Measurements from ENCODE around the gene SLC25A26. TPM values are rescaled to one million over a fixed set of nuclear protein-coding genes. Genes with fewer than 3 reads are reported as not detected.

Gene SLC25A26
- 24.8 and 42.9 TPM in 2 replicates for total RNA-seq (2014; rRNA removed; shearing (Covaris generic); ENCODE audit: low replicate concordance)

GRCh38 chr3:66220602-66221377 is at the start of gene SLC25A26:
Gene SLC25A26, plus strand, starts transcription at chr3:66221001. Its CDS starts 94 bp downstream, at chr3:66221095.
- peak; percentile 90 for DNase-seq (ENCODE audit: low read depth)
- in situ Hi-C loops (cut with HindIII; ENCODE audit: low pct_unique_long_range_greater_than_20kb, low sequenced_read_pairs): no loop called here

GRCh38 chr3:66172394-66172793 is 48.4 kb upstream of the SLC25A26 start:
- in situ Hi-C loops (cut with HindIII; ENCODE audit: low pct_unique_long_range_greater_than_20kb, low sequenced_read_pairs): no loop called here
- DNase-seq (ENCODE audit: low read depth): no peak

GRCh38 chr3:66177026-66177425 is 43.8 kb upstream of the SLC25A26 start:
- no peak for DNase-seq (ENCODE audit: low read depth)
- in situ Hi-C loops (cut with HindIII; ENCODE audit: low pct_unique_long_range_greater_than_20kb, low sequenced_read_pairs): no loop called here

GRCh38 chr3:66178206-66178605 is 42.6 kb upstream of the SLC25A26 start:
- no peak for DNase-seq (ENCODE audit: low read depth)
- in situ Hi-C loops (cut with HindIII; ENCODE audit: low pct_unique_long_range_greater_than_20kb, low sequenced_read_pairs): no loop called here

- in situ Hi-C loops (cut with HindIII; ENCODE audit: low pct_unique_long_range_greater_than_20kb, low sequenced_read_pairs): no loop called here
- no peak for DNase-seq (ENCODE audit: low read depth)
Measured at GRCh38 chr3:66179793-66180192, 41.0 kb upstream of the SLC25A26 start.

GRCh38 chr3:66181764-66182163 is 39.0 kb upstream of the SLC25A26 start:
- DNase-seq (ENCODE audit: low read depth): no peak
- in situ Hi-C loops (cut with HindIII; ENCODE audit: low pct_unique_long_range_greater_than_20kb, low sequenced_read_pairs): no loop called here

- in situ Hi-C loops (cut with HindIII; ENCODE audit: low pct_unique_long_range_greater_than_20kb, low sequenced_read_pairs): no loop called here
Measured at GRCh38 chr3:66182246-66182645, 38.6 kb upstream of the SLC25A26 start.

GRCh38 chr3:66186545-66186944 is 34.3 kb upstream of the SLC25A26 start:
- in situ Hi-C loops (cut with HindIII; ENCODE audit: low pct_unique_long_range_greater_than_20kb, low sequenced_read_pairs): no loop called here
- no peak for DNase-seq (ENCODE audit: low read depth)

More at GRCh38 chr3:66182246-66182645, 38.6 kb upstream of the SLC25A26 start:
- DNase-seq (ENCODE audit: low read depth): no peak

GRCh38 chr3:66195347-66195783 is 25.4 kb upstream of the SLC25A26 start:
- in situ Hi-C loops (cut with HindIII; ENCODE audit: low pct_unique_long_range_greater_than_20kb, low sequenced_read_pairs): no loop called here
- DNase-seq (ENCODE audit: low read depth): peak; percentile 52

- no peak for DNase-seq (ENCODE audit: low read depth)
- in situ Hi-C loops (cut with HindIII; ENCODE audit: low pct_unique_long_range_greater_than_20kb, low sequenced_read_pairs): no loop called here
Measured at GRCh38 chr3:66196633-66197032, 24.2 kb upstream of the SLC25A26 start.

GRCh38 chr3:66198437-66199088 is 22.2 kb upstream of the SLC25A26 start:
- in situ Hi-C loops (cut with HindIII; ENCODE audit: low pct_unique_long_range_greater_than_20kb, low sequenced_read_pairs): no loop called here
- no peak for DNase-seq (ENCODE audit: low read depth)

- no peak for DNase-seq (ENCODE audit: low read depth)
- in situ Hi-C loops (cut with HindIII; ENCODE audit: low pct_unique_long_range_greater_than_20kb, low sequenced_read_pairs): no loop called here
Measured at GRCh38 chr3:66199089-66199473, 21.7 kb upstream of the SLC25A26 start.

GRCh38 chr3:66200147-66200546 is 20.7 kb upstream of the SLC25A26 start:
- no peak for DNase-seq (ENCODE audit: low read depth)
- in situ Hi-C loops (cut with HindIII; ENCODE audit: low pct_unique_long_range_greater_than_20kb, low sequenced_read_pairs): no loop called here

- DNase-seq (ENCODE audit: low read depth): no peak
- in situ Hi-C loops (cut with HindIII; ENCODE audit: low pct_unique_long_range_greater_than_20kb, low sequenced_read_pairs): no loop called here
Measured at GRCh38 chr3:66200786-66201185, 20.0 kb upstream of the SLC25A26 start.

- no peak for DNase-seq (ENCODE audit: low read depth)
- in situ Hi-C loops (cut with HindIII; ENCODE audit: low pct_unique_long_range_greater_than_20kb, low sequenced_read_pairs): no loop called here
Measured at GRCh38 chr3:66203275-66203674, 17.5 kb upstream of the SLC25A26 start.

GRCh38 chr3:66206806-66207205 is 14.0 kb upstream of the SLC25A26 start:
- no peak for DNase-seq (ENCODE audit: low read depth)
- in situ Hi-C loops (cut with HindIII; ENCODE audit: low pct_unique_long_range_greater_than_20kb, low sequenced_read_pairs): no loop called here

- in situ Hi-C loops (cut with HindIII; ENCODE audit: low pct_unique_long_range_greater_than_20kb, low sequenced_read_pairs): no loop called here
- no peak for DNase-seq (ENCODE audit: low read depth)
Measured at GRCh38 chr3:66208189-66208588, 12.6 kb upstream of the SLC25A26 start.

GRCh38 chr3:66210687-66211295 is 10.0 kb upstream of the SLC25A26 start:
- in situ Hi-C loops (cut with HindIII; ENCODE audit: low pct_unique_long_range_greater_than_20kb, low sequenced_read_pairs): no loop called here
- no peak for DNase-seq (ENCODE audit: low read depth)

- in situ Hi-C loops (cut with HindIII; ENCODE audit: low pct_unique_long_range_greater_than_20kb, low sequenced_read_pairs): no loop called here
Measured at GRCh38 chr3:66211779-66212178, 9.0 kb upstream of the SLC25A26 start.

More at GRCh38 chr3:66211779-66212178, 9.0 kb upstream of the SLC25A26 start:
- no peak for DNase-seq (ENCODE audit: low read depth)
